SK-N-DZ (cell line): Measurements from ENCODE around the gene MAVS.
"Not testable (repeated sequence)": the region's sequence is repeated elsewhere in the genome, so short reads cannot be mapped to it uniquely, and the experiment has no call there.

Experiments used
- DNase-seq: peaks from one replicate; pipeline ENCODE4 v3.0.0-alpha.2; 2015; ENCODE audit warnings: low spot score

The MAVS gene

GRCh38 chr20:3885715-3886114, 39.1 kb downstream of the MAVS start:
- DNase-seq = no peak

- DNase-seq = no peak
Observed at GRCh38 chr20:3887876-3888620, 41.4 kb downstream of the MAVS start.

GRCh38 chr20:3888622-3889488, 42.2 kb downstream of the MAVS start, which contains the start of gene PANK2:
Gene PANK2, plus strand, starts transcription at chr20:3889387.
- peak; percentile 99 for DNase-seq

GRCh38 chr20:3889489-3890397, 43.1 kb downstream of the MAVS start:
- DNase-seq = peak; percentile 57

- no peak for DNase-seq
Observed at GRCh38 chr20:3890398-3890751, 43.7 kb downstream of the MAVS start.

GRCh38 chr20:3890999-3891929, 44.6 kb downstream of the MAVS start:
- no peak for DNase-seq

- DNase-seq = no peak
Observed at GRCh38 chr20:3894796-3895195, 48.2 kb downstream of the MAVS start.

- DNase-seq = no peak
Observed at GRCh38 chr20:3896302-3896701, 49.7 kb downstream of the MAVS start.

GRCh38 chr20:3896853-3897583, 50.4 kb downstream of the MAVS start:
- no peak for DNase-seq

- not testable (repeated sequence) for DNase-seq
Observed at GRCh38 chr20:3898181-3898580, 51.5 kb downstream of the MAVS start.

GRCh38 chr20:3898639-3899038, 52.0 kb downstream of the MAVS start:
- no peak for DNase-seq

GRCh38 chr20:3900187-3900604, 53.6 kb downstream of the MAVS start:
- no peak for DNase-seq

- DNase-seq = no peak
Observed at GRCh38 chr20:3901028-3901705, 54.5 kb downstream of the MAVS start.

GRCh38 chr20:3901706-3902440, 55.2 kb downstream of the MAVS start:
- DNase-seq = no peak

GRCh38 chr20:3902446-3902845, 55.8 kb downstream of the MAVS start:
- DNase-seq = no peak

- no peak for DNase-seq
Observed at GRCh38 chr20:3904224-3904623, 57.6 kb downstream of the MAVS start.

- no peak for DNase-seq
Observed at GRCh38 chr20:3904857-3905256, 58.2 kb downstream of the MAVS start.
